Lower leg skin (tissue), 3 donors: ENCODE results near the gene TMEM120A.

Experiments
- POLR2A ChIP-seq, 2 donors: fragments of 450-650 bp; IDR thresholded peaks; one replicate each; pipeline ENCODE4 v1.6.1; 2016 to 2017; ENCODE audit warnings: antibody characterized with exemption in 2 of 2, mild to moderate bottlenecking in 1 of 2, moderate library complexity in 1 of 2
- TF ChIP-seq, protein P1 (sequence below), 3 donors: fragments of 450-650 bp; IDR thresholded peaks; one replicate each; pipeline ENCODE4 v1.5.1; 2016; ENCODE audit warnings: antibody characterized with exemption in 3 of 3, mild to moderate bottlenecking in 3 of 3, moderate library complexity in 2 of 3

DNA sequence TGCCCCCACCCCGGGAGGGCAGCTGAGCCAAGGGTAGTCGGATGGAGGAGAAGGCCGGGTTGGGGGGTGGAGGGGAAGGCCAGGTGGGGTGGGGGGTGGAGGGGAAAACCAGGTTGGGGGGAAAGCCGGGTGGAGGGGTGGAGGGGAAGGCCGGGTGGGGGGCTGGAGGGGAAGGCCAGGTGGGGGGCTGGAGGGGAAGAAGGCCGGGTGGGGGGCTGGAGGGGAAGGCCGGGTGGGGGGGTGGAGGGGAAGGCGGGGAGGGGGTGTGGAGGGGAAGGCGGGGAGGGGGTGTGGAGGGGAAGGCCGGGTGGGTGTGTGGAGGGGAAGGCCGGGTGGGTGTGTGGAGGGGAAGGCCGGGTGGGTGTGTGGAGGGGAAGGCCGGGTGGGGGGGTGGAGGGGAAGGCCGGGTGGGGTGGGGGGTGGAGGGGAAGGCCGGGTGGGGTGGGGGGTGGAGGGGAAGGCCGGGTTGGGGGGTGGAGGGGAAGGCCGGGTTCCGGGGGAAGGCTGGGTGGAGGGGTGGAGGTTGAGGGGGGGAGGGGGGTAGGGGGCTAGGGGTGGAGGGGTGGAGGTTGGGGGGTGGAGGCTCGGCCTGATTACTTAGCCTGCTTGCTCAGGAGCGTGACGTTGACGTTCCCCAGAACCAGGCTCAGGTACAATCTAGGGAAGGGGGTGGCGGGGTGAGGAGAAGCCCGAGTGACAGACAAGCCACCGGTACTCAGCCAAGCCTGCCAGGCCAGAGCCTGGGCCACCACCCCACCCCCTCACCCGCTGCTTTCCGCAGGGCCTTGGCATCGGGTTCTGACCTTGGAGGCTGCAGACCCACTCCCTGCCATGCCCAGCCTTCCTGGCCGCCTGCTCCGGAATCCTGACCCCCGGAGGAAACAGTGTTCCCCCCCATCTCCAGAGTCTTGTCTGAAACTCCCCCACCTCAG, 5.6 kb downstream of the TMEM120A start:
- TF ChIP-seq, protein P1, sequence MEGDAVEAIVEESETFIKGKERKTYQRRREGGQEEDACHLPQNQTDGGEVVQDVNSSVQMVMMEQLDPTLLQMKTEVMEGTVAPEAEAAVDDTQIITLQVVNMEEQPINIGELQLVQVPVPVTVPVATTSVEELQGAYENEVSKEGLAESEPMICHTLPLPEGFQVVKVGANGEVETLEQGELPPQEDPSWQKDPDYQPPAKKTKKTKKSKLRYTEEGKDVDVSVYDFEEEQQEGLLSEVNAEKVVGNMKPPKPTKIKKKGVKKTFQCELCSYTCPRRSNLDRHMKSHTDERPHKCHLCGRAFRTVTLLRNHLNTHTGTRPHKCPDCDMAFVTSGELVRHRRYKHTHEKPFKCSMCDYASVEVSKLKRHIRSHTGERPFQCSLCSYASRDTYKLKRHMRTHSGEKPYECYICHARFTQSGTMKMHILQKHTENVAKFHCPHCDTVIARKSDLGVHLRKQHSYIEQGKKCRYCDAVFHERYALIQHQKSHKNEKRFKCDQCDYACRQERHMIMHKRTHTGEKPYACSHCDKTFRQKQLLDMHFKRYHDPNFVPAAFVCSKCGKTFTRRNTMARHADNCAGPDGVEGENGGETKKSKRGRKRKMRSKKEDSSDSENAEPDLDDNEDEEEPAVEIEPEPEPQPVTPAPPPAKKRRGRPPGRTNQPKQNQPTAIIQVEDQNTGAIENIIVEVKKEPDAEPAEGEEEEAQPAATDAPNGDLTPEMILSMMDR (IDR thresholded peaks at IDR 0.05) = no peak
- no peak for TF ChIP-seq POLR2A (IDR thresholded peaks at IDR 0.05)
